MM.1S (cell line): Measurements from ENCODE around the gene OVCH1.

Source experiments
- CTCF ChIP-seq: fragments of 300-600 bp; sonication (generic); IDR thresholded peaks from 2 replicates; pipeline ENCODE4 v1.5.1; 2016; ENCODE audit warnings: antibody characterized with exemption, low read length, mixed read lengths
- EZH2 ChIP-seq: fragments of 300-600 bp; sonication (generic); optimal IDR thresholded peaks from 2 replicates; pipeline ENCODE3; 2017; ENCODE audit warnings: low read depth, mild to moderate bottlenecking, antibody characterized with exemption, low read length, mixed read lengths

- TF ChIP-seq CTCF (no peak), EZH2 (no peak)
These were observed 13.2 kb upstream of the OVCH1 start for GRCh38 chr12:29510591-29511185.
